Putamen (tissue), 1 donor: Measurements from ENCODE around the gene CEP85L.

Source experiments
- DNase-seq: peaks from one replicate; pipeline ENCODE4 v3.0.0-alpha.2; 2016; ENCODE audit warnings: low spot score

CEP85L gene

DNA sequence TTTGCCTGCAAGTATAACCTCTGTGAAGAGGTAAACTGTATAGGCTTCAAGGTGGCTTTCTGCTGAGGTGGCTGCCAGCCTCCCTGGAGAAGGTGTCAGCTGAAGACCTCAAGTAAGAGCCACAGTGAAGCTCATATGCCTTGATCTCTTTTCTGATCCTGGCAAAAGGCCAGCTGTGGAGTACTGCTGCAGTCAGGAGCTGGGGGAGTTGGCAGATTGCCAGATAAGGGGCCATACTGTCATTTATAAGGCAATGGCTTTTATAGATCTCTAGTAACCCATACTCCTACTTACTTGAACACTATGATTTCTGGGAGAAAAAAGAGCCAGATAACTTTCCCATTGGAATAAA is 8.8 kb upstream of the CEP85L start:
- no peak for DNase-seq

DNA sequence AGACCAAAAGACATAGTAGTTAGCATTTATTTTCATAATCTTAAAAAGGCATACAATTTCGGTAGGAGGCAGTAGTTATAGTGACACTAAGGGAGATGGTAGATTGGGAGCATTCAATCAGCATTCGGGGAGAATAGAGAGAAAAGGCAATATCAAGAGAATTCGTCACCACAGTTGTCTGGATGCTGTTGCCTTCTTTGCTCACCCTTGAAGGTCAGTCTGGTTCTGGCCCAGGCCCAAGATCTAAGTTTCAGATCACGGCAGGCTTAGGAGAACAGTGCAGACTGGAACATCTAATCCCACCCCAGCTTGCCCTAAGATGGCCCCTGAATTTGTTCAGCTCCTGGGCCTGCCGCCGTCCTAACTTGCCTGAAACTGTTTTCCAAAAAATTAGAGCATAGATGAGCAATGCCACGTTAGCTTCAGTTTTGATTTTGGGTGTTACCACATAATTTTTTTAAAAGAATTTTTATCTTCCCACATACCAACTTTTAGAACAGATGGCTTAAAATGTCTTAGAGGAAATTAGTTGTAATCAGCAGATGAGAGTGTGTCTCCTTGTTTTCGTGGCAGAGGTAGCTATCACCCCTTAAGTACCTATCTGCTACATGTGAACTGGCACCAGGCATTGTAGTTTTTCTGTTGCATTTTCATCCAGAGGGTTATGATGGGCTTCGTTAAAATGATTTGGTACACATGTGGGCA is 8.3 kb upstream of the CEP85L start:
- no peak for DNase-seq

DNA sequence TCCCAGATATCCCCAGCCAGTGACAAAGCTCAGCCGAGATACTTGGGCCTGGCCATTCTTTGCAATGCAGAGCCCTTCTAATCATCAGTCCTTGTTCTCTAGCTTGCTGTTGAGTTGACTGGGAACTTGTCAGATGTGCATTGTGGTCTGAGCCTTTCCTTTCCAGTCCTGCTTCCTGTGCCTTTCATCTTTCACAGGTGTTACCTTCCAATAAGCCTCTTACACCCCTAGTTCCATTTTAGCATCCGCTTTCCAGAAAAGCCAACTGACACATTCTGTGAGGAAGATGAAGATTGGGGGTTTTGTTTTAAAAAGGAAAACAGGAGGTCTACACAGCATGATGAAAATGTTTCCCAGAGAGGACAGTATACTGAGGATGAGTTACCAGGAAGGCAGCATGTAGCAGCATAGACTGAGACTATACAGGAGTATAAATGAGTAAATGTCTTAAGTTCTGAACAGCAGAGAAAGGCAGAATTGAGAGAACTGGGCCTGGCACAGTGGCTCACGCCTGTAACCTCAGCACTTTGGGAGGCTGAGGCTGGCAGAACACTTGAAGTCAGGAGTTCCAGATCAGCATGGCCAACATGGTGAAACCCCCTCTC is 5.6 kb upstream of the CEP85L start:
- DNase-seq: no peak

DNA sequence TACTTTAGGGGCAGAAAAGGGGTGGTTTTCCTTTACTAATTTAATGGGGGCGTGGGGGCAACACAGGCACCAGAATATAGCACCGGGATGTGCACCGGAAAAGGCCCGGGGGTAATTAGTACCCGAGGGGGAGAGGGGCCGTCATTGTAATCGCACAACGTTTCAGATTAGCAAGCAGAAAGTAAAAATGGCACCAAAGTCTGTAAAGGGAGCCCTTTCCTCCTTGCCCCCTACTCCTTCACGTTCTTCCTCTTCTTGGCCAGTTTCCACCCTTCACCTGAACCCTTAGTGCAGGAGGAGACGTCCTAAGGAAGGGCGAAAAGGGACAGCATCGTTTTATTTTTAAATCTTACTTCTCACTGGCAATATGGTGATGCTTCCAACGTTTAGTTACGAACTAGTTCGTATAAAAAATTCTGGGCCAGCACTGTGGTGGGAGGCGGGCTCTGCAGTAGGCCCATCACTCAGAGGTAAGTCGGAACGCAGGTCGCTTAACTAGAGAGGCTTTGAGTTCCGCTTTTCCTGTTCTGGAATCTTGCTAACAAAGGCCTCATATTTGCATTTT is 742 bp upstream of the CEP85L start:
- peak; percentile 34 for DNase-seq

DNA sequence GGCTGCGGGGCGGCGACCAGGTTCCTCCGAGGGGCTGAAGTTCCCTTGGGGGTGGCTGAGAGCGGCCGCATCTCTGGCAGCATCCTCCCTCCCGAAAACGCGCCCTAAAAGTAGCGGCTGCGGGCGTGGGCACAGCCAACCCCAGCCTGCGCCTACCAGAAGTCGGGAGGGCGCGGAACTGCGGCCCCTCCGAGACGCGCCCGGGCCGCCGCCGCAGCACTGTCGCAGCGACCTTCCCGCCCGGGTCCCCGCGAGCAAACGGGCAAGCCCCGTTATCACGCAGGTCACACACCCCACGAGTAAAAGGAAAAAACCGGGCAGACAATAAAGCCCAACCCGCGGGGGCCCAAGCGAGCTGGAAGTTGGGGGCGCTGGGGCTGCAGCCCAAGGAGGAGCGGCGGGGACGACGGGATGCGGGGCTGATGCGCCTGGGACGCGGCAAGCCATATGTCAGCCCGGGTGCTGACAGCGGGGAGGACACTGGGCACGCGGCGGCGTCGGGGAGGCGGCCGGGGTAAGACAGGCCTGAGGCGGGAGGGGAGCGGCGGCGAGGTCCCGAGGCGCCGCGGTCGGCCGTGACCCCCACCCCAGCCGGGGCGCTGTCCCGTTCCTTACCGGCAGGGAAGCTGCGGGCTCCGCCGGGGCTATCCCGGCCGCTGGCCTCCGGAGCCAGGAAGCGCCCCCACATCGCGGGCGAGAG is 659 bp downstream of the CEP85L start:
- no peak for DNase-seq

DNA sequence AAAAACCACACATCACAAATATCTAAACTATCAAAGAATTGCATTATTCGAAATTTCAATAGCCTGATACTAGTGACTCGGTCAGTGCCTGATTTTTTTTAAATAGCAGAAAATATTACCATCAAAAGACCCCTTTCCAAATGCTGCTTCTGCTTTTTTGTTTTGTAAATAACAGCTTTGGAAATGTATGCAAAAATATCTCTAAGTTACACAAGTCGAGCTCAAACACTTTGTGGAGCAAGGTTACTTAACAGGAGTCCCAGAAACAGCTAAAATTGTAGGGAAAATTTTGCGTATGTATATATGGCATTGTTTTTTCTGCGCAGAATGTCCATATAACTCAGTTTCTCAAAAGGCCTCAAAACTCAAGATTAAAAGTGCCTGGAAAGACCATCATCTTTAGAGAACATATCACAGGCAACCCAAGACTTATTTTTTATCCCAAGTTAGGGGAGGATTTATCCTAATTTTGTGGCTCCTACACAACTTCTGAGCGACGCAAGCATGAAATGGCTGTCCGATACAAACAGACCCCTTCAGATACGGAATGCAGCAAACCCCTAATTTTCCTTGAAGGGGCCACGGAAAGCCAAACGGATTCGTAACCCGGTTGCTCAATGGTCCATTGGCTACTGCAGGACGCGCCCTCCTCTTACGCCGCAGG is 1.3 kb downstream of the CEP85L start:
- DNase-seq: peak; percentile 29

DNA sequence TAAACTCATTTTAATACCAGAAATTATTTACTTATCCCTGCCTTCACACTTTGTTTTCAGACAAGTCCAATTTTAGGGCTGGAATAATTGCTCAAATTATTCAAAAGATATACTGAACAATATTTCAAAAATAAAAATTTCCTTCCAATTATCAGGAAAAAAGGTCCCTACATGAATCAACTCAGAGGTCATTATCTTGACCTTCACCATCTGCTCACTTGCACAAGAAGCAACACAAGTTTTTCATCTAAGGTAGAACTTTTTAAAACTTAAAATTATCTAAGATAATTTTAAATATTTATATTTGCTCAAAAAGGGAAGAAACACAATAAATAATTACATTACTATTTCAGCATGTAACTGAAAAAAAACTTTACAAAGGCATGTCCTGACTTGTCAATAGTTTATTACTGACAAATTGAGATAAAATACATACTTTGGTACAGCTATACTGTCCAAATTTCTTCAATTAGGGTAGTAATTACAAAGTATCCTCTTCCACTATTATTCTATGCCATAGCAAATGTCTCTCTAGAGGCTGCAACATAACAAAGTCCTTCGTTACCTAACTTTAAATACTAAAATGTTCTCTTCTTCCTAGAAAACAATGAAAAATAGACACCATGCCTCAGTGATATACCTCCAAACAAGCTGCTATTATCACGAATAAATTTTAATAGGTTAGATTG is 2.4 kb downstream of the CEP85L start:
- DNase-seq: no peak

DNA sequence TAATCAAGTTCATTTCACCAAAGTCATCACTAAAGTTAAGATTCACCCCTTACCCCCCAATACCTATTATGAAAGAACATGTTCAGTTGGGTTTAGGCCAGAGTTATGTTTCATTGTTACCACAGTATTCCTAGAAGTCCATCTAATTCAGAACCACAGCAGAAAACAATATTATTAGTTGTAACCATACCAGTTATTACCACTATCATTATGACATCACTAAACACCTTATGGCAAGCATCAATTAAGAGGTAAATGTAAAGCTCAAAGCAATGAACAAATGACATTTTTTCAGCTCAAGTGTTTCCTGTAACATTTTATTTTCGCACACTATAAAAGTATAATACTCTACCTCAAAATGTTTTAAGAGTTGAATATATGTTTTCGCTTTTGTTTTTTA is 4.4 kb downstream of the CEP85L start:
- no peak for DNase-seq

DNA sequence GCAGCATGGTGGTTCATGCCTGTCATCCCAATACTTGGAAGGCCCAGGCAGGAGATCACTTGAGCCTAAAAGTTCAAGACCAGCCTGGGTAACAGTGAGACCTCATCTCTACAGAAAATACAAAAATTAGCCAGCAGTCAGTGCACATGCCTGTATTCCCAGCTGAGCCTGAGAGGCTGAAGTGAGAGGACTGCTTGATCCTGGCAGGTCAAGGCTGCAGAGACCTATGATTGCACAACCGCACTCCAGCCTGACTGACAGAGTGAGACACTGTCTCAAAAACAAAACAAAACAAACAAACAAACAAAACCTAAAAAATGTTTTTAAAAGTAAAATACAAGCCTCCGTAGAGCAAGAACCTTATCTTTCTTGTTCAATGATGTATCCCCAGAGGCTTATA is 6.0 kb downstream of the CEP85L start:
- no peak for DNase-seq

DNA sequence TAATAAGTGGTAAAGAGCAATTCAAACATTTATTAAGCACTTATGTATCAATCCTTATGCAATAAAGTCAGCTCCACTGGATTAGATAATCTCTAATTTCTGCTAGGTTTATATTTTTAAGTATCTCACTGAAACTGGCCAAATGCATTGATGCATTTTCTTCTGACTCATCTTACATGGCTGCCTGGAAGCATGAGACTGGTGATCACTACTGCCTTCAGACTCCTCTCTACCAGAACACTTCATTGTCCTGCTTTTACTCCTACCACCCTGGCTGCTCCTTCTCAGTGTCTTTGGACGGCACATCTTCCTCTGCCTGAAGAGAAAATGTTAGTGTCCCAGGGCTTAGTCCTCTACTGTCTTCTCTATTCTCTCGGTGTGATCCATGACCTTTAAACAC is 7.4 kb downstream of the CEP85L start:
- DNase-seq: no peak

DNA sequence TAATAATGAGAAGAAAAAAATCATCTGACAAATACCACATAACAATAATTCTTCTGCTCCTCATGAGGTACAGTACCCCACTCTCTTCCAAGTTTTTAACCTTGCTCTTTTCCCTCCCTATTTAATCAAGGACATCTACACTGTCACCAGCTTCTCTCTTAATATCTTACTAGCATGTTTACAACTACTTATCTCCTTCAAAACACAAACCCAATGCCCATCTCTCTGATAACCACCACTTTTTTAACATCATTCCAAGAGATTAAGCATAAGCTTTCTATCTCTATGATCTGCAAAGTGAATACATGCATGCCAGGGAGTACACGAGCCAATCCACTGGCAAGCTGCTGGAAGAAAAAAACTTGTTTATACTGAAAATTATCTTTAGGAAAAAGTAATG is 10.3 kb downstream of the CEP85L start:
- no peak for DNase-seq

DNA sequence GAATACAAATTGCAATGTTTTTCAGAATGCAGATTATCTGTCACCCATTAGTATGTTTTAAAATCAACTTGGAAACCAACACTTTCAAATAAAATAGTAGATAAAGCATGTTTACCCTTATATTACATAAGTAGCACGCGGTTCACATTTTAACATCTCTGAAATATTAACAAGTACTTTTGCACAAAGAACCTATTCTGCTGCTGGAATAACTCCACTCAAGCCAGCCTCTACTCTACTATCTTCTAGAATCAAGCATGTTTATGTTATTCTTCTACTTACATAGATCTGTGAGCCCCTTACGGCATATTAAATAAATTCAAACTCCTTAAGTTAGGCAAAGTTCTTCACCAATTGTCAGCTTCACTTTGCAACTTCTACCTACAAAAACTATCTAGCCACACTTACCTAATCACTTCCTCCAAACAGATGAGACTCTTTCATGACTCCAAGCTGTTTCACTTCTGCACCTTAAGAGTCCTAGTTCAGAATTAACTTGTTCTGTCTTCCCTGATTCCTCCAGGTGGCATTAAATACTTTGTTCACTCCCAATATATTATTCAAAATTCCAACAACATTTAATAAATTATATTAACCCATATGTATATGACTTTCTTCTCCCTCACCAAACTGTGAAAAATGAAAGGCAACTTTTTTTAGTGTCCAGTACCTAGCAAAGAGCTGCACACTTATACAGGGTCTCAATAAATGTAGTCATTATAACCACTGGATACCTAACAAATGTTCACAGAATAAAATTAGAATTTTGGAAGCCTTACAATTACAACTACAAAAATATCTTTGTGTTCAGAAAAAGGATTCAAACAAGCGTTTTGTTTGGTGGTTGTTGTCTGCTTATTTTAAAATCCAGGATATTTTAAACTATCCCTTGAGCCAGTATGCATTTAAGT is 12.1 kb downstream of the CEP85L start:
- no peak for DNase-seq

DNA sequence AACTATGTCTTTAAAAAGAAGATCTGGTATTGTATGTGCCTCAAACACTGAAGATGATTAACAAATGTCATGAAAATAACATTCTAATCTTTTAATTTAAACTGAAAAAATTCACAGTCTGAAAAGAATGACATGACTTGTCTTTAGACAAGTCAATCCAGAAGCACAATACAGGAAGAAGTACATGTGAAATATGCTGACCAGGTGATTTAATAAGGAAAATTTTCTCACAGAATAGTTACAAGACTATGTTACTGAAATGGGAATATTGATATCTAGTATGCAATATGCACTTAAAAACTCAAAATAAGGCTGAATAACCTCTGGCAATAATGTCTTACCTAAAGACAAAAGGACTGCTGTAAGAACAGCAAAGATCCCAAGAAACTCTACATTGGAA is 13.1 kb downstream of the CEP85L start:
- no peak for DNase-seq

DNA sequence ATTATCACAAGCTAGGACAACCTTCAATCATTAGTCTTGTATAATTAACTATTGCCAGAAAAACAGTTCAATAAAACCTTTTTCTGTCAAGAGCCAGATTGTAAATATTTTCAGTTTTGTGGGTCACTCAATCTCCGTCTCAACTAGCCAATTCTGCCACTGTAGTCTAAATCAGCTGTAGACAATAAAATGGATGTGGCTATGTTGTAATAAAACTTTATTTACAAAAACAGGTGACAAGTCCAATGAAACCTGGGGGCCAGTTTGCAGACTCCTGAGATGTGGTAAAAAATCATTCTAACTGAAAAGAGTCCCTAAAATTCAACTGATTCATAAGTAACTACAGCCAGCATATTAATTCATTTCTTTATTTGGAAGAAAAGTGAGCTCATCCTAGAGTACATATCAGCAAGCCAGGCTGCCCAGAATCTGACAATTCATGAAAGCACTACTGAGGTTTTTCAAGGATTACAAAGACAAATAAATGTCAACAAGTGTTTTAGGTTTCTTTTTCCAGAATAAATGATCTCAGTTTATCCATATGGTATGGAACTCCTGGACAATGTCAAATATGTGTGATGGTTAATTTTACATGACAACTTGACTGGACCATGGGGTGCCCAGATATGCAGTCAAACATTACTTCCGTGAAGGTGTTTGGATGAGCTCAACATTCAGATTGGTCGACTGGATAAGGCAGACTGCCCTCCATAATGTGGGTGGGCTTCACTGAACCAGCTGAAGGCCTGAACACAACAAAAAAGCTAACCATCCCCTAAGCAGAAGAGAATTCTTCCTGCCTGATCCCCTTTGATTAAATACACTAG is 15.3 kb downstream of the CEP85L start:
- DNase-seq: no peak

DNA sequence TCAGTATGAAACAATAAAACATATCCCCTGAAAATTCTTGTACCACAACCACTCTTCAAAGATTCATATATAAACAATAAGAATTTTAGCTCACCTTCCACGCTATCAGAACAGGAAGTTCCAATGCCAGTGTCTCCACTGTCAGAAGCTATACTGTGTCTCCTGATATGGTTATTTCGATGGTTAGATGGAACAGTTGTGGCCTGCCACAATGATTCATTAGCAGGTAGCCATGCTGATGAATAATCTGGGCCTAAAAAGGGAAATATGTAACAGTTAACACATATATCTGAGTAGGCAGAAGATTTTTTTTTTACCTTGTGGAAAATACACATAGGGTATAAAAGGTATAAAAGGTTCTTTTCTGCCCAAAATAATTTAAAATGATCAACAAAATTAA is 19.0 kb downstream of the CEP85L start:
- no peak for DNase-seq

DNA sequence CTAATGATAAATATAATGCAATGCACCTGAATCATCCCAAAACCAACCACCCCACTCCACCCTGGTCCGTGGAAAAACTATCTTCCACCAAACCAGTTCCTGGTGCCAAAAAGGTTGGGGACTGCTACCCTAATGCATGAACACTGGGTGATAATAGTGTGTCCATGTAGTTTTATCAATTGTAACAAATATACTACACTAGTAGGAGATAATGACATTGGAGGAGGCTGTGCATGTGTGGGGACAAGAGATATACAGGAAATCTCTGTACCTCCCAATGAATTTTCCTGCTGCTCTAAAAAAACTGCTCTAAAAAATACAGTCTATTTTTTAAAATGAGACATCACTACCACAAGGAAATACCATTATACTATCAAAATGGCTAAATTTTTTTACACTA is 20.5 kb downstream of the CEP85L start:
- DNase-seq: no peak

DNA sequence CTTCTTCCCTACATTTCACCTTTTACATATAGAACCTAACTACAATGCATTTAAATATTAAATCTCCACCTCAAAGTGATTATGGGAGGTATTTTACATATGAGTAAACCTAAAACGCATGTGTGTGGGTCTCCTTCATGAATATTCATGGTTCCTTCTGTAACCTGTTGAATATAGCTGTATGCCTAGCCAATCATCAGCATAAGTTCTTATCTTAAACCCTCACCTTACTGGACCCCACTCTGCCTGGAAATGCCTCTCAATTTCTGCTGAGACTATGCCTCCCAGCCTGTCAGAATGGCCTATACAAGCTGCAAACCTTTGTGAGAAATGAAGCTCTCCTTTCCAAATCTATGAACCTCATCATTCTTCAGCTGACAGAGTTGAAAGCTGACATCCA is 21.3 kb downstream of the CEP85L start:
- DNase-seq: no peak

DNA sequence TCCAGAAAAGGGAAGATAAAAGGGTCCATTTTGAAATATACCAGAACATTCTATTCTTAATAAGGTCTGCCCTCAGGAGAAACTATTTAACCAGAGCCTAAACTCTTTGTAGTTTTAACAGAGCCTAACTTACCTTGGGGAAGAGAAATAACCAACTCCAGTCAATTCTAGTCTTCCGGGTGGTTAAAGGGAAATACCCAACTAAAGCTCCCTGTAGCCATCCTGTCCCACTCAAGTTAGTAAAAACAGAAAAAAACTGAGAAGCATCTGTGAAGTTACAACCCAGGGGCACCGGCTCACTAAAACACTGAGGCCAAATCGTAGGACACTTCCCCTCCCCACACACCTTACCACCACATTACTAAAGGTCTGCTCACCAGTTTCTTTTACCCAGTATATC is 23.7 kb downstream of the CEP85L start:
- DNase-seq: no peak

DNA sequence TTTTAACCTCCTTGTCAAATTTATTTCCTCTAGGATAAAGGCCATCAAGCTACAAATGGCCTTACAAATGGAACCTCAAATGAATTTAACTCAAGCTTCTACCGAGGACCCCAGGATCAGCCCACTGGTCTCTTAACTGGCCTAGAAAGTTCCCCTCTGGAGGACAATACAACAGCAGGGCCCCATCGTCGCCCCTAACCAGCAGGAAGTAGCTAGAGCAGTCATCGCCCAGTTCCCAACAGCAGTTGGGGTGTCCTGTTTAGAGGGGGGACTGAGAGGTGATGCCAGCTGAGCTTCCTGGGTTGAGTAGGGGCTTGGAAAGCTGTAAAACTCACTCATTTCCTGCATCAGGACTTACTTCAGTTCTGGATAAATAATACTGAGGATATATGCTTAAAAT is 25.6 kb downstream of the CEP85L start:
- no peak for DNase-seq

DNA sequence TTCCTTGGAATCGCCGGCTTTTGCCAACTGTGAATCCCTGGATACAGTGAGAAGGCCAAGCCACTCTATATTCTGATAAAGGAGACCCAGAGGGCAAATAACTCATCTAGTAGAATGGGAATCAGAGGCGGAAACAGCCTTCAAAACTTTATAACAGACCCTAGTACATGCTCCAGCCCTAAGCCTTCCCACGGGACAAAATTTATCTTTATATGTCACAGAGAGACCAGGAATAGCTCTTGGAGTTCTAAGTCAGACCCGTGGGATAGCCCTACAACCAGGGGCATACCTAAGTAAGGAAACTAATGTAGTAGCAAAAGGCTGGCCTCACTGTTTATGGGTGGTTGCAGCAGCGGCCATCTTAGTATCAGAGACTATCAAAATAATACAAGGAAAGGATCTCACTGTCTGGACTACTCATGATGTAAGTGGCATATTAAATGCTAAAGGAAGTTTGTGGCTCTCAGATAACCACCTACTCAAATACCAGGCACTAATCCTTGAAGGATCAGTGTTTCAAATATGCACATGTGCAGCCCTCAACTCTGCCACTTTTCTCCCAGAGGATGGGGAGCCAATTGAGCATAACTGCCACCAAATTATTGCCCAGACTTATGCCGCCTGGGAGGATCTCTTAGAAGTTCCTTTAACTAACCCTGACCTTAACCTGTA is 29.5 kb downstream of the CEP85L start:
- DNase-seq: no peak
